Right atrium auricular region (tissue), 2 donors: ENCODE measurements around the gene KLK10. TPM values are rescaled to one million over a fixed set of nuclear protein-coding genes. Genes with fewer than 3 reads are reported as not detected.

Experiments
- DNase-seq: peaks from one replicate; pipeline ENCODE4 v3.0.0-alpha.2; 2019; ENCODE audit warnings: low spot score
- H3K27ac ChIP-seq, 2 donors: fragments of 200-600 bp; sonication (generic); 1 replicate in 1 of 2; 2 replicates in 1 of 2; pipeline ENCODE4 v1.5.1; 2016 to 2019
- H3K27me3 ChIP-seq, 2 donors: fragments of 200-600 bp; sonication (generic); one replicate each; pipeline versions ENCODE4 v1.5.1 to v1.6.0; 2017 to 2019
- H3K36me3 ChIP-seq: fragments of 200-600 bp; sonication (generic); one replicate; pipeline ENCODE4 v1.5.1; 2016
- H3K4me1 ChIP-seq, 2 donors: fragments of 200-600 bp; sonication (generic); one replicate each; pipeline versions ENCODE4 v1.5.1 to v1.6.0; 2017 to 2019
- H3K4me3 ChIP-seq, 2 donors: fragments of 200-600 bp; sonication (generic); 1 replicate in 1 of 2; 2 replicates in 1 of 2; pipeline ENCODE4 v1.5.1; 2017 to 2019; ENCODE audit warnings: mild to moderate bottlenecking in 1 of 2, moderate library complexity in 1 of 2
- H3K9me3 ChIP-seq, 2 donors: fragments of 200-600 bp; sonication (generic); one replicate each; pipeline ENCODE4 v1.5.1; 2019
- total RNA-seq, 2 donors: library from RNA; depleted of rRNA; stranded (reverse); fragments of >200 nt; gene quantifications; one replicate each; pipeline ENCODE4 v1.1.0, GENCODE V29; 2016
- TF ChIP-seq, protein P1 (sequence below), 2 donors: fragments of 200-600 bp; sonication (generic); IDR thresholded peaks; one replicate each; pipeline ENCODE4 v1.5.1; 2019; ENCODE audit warnings: antibody characterized with exemption in 2 of 2

KLK10 gene
- total RNA-seq, 2 donors from 2014 or later, result 4.5 TPM; not detected in 1

DNA sequence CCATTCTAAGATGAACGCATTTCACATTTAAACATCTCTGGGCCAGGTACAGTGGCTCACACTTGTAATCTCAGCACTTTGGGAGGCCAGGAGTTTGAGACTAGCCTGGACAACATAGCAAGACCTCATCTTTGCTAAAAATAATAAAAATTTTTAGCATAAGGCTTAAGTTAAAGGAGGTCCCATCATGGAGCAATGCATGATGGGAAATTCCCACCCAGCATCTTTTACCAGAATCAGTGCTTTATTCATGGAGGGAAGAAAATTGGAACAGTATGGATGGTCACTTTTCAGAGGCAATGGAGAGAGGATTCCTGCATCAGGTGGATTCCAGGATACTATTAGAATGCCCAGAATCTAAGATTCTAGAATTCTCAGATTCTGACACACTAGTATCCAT is 14.3 kb downstream of the KLK10 start:
- H3K27ac ChIP-seq, result no peak overlapping the region
- H3K4me3 ChIP-seq, result no peak overlapping the region
- DNase-seq, result no peak
- TF ChIP-seq, protein P1, sequence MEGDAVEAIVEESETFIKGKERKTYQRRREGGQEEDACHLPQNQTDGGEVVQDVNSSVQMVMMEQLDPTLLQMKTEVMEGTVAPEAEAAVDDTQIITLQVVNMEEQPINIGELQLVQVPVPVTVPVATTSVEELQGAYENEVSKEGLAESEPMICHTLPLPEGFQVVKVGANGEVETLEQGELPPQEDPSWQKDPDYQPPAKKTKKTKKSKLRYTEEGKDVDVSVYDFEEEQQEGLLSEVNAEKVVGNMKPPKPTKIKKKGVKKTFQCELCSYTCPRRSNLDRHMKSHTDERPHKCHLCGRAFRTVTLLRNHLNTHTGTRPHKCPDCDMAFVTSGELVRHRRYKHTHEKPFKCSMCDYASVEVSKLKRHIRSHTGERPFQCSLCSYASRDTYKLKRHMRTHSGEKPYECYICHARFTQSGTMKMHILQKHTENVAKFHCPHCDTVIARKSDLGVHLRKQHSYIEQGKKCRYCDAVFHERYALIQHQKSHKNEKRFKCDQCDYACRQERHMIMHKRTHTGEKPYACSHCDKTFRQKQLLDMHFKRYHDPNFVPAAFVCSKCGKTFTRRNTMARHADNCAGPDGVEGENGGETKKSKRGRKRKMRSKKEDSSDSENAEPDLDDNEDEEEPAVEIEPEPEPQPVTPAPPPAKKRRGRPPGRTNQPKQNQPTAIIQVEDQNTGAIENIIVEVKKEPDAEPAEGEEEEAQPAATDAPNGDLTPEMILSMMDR (IDR thresholded peaks at IDR 0.05), result no peak
- H3K27me3 ChIP-seq, result peaks cover 0 to 11% of the 10 kb centered on the region in 2 donors
- H3K9me3 ChIP-seq, result no peaks in the 10 kb centered on the region
- H3K4me1 ChIP-seq, result no peaks in the 10 kb centered on the region
- no peaks in the 10 kb centered on the region for H3K36me3 ChIP-seq

DNA sequence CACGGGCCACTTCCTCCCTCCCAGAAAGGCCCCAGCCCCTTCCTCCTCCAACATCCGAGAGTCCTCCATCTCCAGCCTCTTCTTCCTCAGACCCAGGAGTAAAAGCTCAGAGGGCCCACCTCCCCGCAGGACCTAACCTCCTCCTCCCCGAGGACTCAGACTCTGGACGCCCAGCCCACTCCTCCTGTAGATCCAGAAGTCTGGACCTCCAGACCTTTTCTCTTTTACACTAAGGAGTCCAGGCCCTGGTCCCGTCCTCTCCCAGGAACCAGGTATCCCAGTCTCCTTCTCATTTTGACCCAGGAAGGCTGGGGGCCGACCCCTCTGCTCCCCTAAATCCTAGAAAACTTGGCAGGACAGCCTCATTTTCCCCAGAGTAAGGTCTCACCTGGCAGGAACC is 16.2 kb downstream of the KLK10 start:
- DNase-seq, result no peak
- H3K36me3 ChIP-seq, result no peaks in the 10 kb centered on the region
- no peaks in the 10 kb centered on the region for H3K4me1 ChIP-seq
- H3K27ac ChIP-seq, result no peak overlapping the region
- H3K27me3 ChIP-seq, result peaks cover 0 to 11% of the 10 kb centered on the region in 2 donors
- H3K9me3 ChIP-seq, result no peaks in the 10 kb centered on the region
- H3K4me3 ChIP-seq, result no peak overlapping the region
- TF ChIP-seq, protein P1 (IDR thresholded peaks at IDR 0.05), result no peak

DNA sequence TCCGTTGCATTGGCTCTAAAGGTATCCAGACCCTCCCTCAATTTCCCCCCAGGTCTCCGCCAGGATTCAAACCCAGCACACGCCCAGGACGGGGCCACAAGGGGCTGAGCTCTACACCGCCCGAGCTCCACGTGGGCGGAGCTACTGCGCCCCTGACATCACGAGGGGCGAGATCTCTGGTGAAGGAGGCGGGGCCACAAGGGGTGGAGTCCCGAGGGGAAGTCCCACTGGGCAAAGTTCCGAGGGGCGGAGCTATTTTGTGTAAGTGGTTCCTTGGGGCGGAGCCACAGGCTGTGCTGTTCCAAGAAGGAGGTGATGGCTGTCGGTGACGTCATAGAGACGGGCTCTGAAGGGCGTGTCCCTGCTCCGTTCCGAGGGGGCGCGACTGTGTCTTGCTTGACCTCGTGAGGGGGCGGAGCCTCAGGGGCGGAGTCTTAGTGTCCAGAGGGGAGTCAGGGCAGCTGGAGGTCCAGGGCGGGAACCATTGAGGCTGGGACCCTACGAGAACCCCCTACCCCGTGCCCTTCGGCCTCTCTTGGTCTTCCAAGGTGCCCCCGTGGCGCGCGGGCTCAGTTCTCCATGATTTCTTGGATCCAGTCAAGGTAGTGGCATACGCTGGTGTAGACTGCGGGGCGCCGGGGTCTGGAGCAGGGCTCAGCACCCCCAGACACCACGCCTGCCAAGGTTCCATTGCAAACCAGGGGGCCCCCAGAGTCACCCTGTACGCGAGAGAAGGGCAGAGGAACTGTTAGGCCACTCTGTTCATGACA is 16.8 kb downstream of the KLK10 start:
- DNase-seq, result no peak
- TF ChIP-seq, protein P1 (IDR thresholded peaks at IDR 0.05), result no peak
- H3K36me3 ChIP-seq, result no peaks in the 10 kb centered on the region

GRCh38 chr19:51002089-51002532 is 17.4 kb downstream of the KLK10 start:
- Histone ChIP-seq H3K27me3 (peaks cover 0 to 11% of the 10 kb centered on the region in 2 donors), H3K4me1 (no peaks in the 10 kb centered on the region), H3K27ac (no peak overlapping the region), H3K9me3 (no peaks in the 10 kb centered on the region), H3K36me3 (no peaks in the 10 kb centered on the region), H3K4me3 (no peak overlapping the region)
- DNase-seq, result no peak
- TF ChIP-seq, protein P1 (IDR thresholded peaks at IDR 0.05), result no peak

More for the DNA sequence above, 16.8 kb downstream of the KLK10 start:
- H3K4me3 ChIP-seq, result no peak overlapping the region
- no peaks in the 10 kb centered on the region for H3K4me1 ChIP-seq
- H3K9me3 ChIP-seq, result no peaks in the 10 kb centered on the region
- peaks cover 0 to 11% of the 10 kb centered on the region in 2 donors for H3K27me3 ChIP-seq
- no peak overlapping the region for H3K27ac ChIP-seq

DNA sequence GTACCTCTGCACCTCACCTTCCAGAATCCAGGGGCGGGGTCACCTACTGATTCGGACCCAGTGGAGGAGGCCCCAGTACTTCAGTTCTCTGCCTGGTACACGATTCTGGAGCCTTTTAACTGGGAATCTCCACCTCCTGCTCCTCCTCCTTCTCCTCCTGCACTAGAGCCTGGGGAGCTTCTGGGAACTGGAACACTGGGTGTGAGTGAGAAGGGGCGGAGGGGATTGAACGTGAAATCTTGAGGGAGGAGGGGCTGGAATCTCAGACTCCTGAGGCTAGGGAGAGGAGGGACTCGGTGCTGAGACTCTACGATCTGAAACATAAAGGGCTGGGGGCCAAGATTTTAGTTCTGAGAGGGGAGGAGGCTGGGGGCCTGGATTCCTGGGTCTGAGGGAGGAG is 18.0 kb downstream of the KLK10 start, which contains the start of gene KLK8:
KLK8 (minus strand) TSS at position 90 of the 400 bp plus-strand sequence. CDS start 437 bp downstream, outside the sequence.
- TF ChIP-seq, protein P1 (IDR thresholded peaks at IDR 0.05), result no peak
- no peaks in the 10 kb centered on the region for H3K4me1 ChIP-seq
- no peaks in the 10 kb centered on the region for H3K36me3 ChIP-seq
- no peaks in the 10 kb centered on the region for H3K9me3 ChIP-seq
- no peak within 1 kb of the TSS for H3K27ac ChIP-seq
- H3K27me3 ChIP-seq, result peaks cover 0 to 11% of the 10 kb centered on the region in 2 donors
- H3K4me3 ChIP-seq, result no peak within 1 kb of the TSS
- no peak for DNase-seq
